ENCODE measurements around the gene C9orf43. TPM values are rescaled to one million over a fixed set of nuclear protein-coding genes. Genes with fewer than 3 reads are reported as not detected.

Gene C9orf43
- total RNA-seq, 6 experiments from 2014 or later: 0.27 to 0.73 (median 0.38) TPM

DNA sequence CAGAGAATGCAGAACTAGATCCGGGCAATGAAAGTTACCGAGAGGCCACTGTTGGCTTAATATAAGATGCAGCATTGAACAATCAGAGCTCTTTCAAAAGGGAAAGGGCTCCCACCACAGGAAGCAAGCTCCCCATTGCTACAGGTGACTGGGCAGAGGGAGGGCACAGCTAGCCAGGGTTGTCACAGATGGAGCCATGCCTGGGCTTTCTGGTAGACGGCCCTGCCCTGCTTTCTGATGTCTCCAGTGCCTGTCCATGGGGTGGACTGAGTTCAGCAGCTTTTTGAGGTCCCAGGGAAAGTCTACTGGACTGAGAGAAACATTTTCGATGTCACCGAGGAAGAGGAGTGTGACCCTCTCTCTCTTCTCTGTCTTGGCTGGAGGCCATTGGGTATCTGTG lies 67.1 kb downstream of the C9orf43 start:
- H3K27me3 Mint-ChIP-seq (ENCODE audit: insufficient read depth): peaks cover 14% of the 10 kb centered on the region

DNA sequence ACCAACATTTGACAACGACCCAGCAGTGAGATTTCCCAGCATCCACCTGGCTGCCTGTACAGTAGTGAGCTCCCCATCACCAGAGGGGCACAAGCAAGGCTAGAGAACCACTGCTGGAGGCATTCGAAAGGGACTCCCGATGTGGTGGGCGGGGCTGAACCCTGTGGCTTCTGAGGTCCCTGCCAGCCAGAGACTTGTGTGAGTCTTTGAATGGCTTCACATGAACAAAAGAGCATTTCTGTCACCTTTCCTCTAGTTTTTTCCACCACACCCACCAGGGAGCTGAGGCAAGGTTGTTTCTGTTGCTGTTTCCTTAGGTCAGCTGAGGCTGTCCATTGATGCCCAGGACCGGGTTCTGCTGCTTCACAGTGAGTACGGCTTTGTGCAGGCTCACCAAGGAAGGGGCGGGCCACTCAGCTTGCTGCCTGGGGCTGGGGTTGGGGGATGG lies 68.7 kb downstream of the C9orf43 start:
- TF ChIP-seq, protein P1, sequence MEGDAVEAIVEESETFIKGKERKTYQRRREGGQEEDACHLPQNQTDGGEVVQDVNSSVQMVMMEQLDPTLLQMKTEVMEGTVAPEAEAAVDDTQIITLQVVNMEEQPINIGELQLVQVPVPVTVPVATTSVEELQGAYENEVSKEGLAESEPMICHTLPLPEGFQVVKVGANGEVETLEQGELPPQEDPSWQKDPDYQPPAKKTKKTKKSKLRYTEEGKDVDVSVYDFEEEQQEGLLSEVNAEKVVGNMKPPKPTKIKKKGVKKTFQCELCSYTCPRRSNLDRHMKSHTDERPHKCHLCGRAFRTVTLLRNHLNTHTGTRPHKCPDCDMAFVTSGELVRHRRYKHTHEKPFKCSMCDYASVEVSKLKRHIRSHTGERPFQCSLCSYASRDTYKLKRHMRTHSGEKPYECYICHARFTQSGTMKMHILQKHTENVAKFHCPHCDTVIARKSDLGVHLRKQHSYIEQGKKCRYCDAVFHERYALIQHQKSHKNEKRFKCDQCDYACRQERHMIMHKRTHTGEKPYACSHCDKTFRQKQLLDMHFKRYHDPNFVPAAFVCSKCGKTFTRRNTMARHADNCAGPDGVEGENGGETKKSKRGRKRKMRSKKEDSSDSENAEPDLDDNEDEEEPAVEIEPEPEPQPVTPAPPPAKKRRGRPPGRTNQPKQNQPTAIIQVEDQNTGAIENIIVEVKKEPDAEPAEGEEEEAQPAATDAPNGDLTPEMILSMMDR (IDR thresholded peaks at IDR 0.05): no peak
- Mint-ChIP-seq H3K36me3 (ENCODE audit: low read depth) (no peaks in the 10 kb centered on the region), H3K27ac (no peak overlapping the region), H3K9me3 (no peaks in the 10 kb centered on the region), H3K4me1 (ENCODE audit: low read depth) (peaks cover 6% of the 10 kb centered on the region), H3K4me3 (no peak overlapping the region), H3K27me3 (ENCODE audit: insufficient read depth) (peaks cover 14% of the 10 kb centered on the region)
- no peak for DNase-seq

More for the DNA sequence above, 67.1 kb downstream of the C9orf43 start:
- Mint-ChIP-seq H3K4me1 (ENCODE audit: low read depth) (no peaks in the 10 kb centered on the region), H3K4me3 (no peak overlapping the region), H3K9me3 (no peaks in the 10 kb centered on the region), H3K36me3 (ENCODE audit: low read depth) (no peaks in the 10 kb centered on the region), H3K27ac (no peak overlapping the region)
- TF ChIP-seq, protein P1 (IDR thresholded peaks at IDR 0.05): no peak
- DNase-seq: no peak

Other genes with a start within 250 kb of the C9orf43 start
- 10 to 100 TPM; 25.2 to 29.8 (median 28.0) TPM for gene FKBP15, start 189.5 kb upstream of the C9orf43 start, total RNA-seq (2021; fragmentation: NEBNext Ultra II Directional; extraction: Animal tissue kit (Norgen Biotek cat#: 25700))
- 10 to 100 TPM; 31.8 to 39.6 (median 36.7) TPM for gene SLC31A1, start 189.2 kb upstream of the C9orf43 start, total RNA-seq (2021; fragmentation: NEBNext Ultra II Directional; extraction: Animal tissue kit (Norgen Biotek cat#: 25700))
- 10 to 100 TPM; 27.9 to 37.3 (median 32.9) TPM for gene CDC26, start 135.2 kb upstream of the C9orf43 start, total RNA-seq (2021; fragmentation: NEBNext Ultra II Directional; extraction: Animal tissue kit (Norgen Biotek cat#: 25700))
- gene PRPF4, start 135.1 kb upstream of the C9orf43 start, total RNA-seq (2021; fragmentation: NEBNext Ultra II Directional; extraction: Animal tissue kit (Norgen Biotek cat#: 25700)): 10 to 100 TPM; 24.5 to 32.8 (median 29.4) TPM
- gene RNF183, start 107.4 kb upstream of the C9orf43 start, total RNA-seq (2021; fragmentation: NEBNext Ultra II Directional; extraction: Animal tissue kit (Norgen Biotek cat#: 25700)): not detected
- gene WDR31, start 70.5 kb upstream of the C9orf43 start, total RNA-seq (2021; fragmentation: NEBNext Ultra II Directional; extraction: Animal tissue kit (Norgen Biotek cat#: 25700)): 1 to 10 TPM in 4 of 6 experiments, under 1 TPM in 2; 0.84 to 1.6 (median 1.0) TPM
- not detected for gene BSPRY, start 61.2 kb upstream of the C9orf43 start, total RNA-seq (2021; fragmentation: NEBNext Ultra II Directional; extraction: Animal tissue kit (Norgen Biotek cat#: 25700))
- gene HDHD3, start 33.8 kb upstream of the C9orf43 start, total RNA-seq (2021; fragmentation: NEBNext Ultra II Directional; extraction: Animal tissue kit (Norgen Biotek cat#: 25700)): 1 to 10 TPM; 3.3 to 4.8 (median 3.8) TPM
- gene ALAD, start 9.5 kb upstream of the C9orf43 start, total RNA-seq (2021; fragmentation: NEBNext Ultra II Directional; extraction: Animal tissue kit (Norgen Biotek cat#: 25700)): 10 to 100 TPM; 27.8 to 31.0 (median 30.3) TPM
- 10 to 100 TPM; 33.7 to 43.9 (median 37.9) TPM for gene POLE3, start 72 bp upstream of the C9orf43 start, total RNA-seq (2021; fragmentation: NEBNext Ultra II Directional; extraction: Animal tissue kit (Norgen Biotek cat#: 25700))
- 10 to 100 TPM; 49.7 to 57.0 (median 52.5) TPM for gene RGS3, start 53.0 kb downstream of the C9orf43 start, total RNA-seq (2021; fragmentation: NEBNext Ultra II Directional; extraction: Animal tissue kit (Norgen Biotek cat#: 25700))